ENCODE results near the gene ATG4B.
A peak's percentile ranks its signal among the peaks of the same experiment; 100 is the strongest.

ATG4B gene

GRCh38 chr2:241666627-241667400, 29.3 kb downstream of the ATG4B start:
- no peak for DNase-seq (ENCODE audit: low read depth, low spot score)

GRCh38 chr2:241668354-241668753, 30.9 kb downstream of the ATG4B start:
- no peak for DNase-seq (ENCODE audit: low read depth, low spot score)

GRCh38 chr2:241668839-241669238, 31.3 kb downstream of the ATG4B start:
- no peak for DNase-seq (ENCODE audit: low read depth, low spot score)

GRCh38 chr2:241670333-241671110, 33.0 kb downstream of the ATG4B start:
- no peak for DNase-seq (ENCODE audit: low read depth, low spot score)

- DNase-seq (ENCODE audit: low read depth, low spot score), result no peak
Measured at GRCh38 chr2:241671457-241672240, 34.2 kb downstream of the ATG4B start.

GRCh38 chr2:241672243-241673188, 35.0 kb downstream of the ATG4B start:
- no peak for DNase-seq (ENCODE audit: low read depth, low spot score)

- DNase-seq (ENCODE audit: low read depth, low spot score), result no peak
Measured at GRCh38 chr2:241673189-241673663, 35.7 kb downstream of the ATG4B start.

GRCh38 chr2:241673797-241674725, 36.6 kb downstream of the ATG4B start:
- no peak for DNase-seq (ENCODE audit: low read depth, low spot score)

GRCh38 chr2:241675885-241676284, 38.4 kb downstream of the ATG4B start:
- no peak for DNase-seq (ENCODE audit: low read depth, low spot score)

- DNase-seq (ENCODE audit: low read depth, low spot score), result no peak
Measured at GRCh38 chr2:241676665-241677064, 39.2 kb downstream of the ATG4B start.

- DNase-seq (ENCODE audit: low read depth, low spot score), result no peak
Measured at GRCh38 chr2:241677392-241677791, 39.9 kb downstream of the ATG4B start.

GRCh38 chr2:241678307-241678706, 40.8 kb downstream of the ATG4B start:
- no peak for DNase-seq (ENCODE audit: low read depth, low spot score)

- DNase-seq (ENCODE audit: low read depth, low spot score), result no peak
Measured at GRCh38 chr2:241678784-241679540, 41.5 kb downstream of the ATG4B start.

GRCh38 chr2:241680044-241680443, 42.6 kb downstream of the ATG4B start:
- no peak for DNase-seq (ENCODE audit: low read depth, low spot score)

- DNase-seq (ENCODE audit: low read depth, low spot score), result no peak
Measured at GRCh38 chr2:241680827-241681599, 43.5 kb downstream of the ATG4B start.

- no peak for DNase-seq (ENCODE audit: low read depth, low spot score)
Measured at GRCh38 chr2:241686324-241686649, 48.8 kb downstream of the ATG4B start.

GRCh38 chr2:241686650-241687425, 49.3 kb downstream of the ATG4B start, which contains the start of gene DTYMK:
Gene DTYMK (minus strand): TSS chr2:241686815. CDS start chr2:241686783, 32 bp downstream.
- DNase-seq (ENCODE audit: low read depth, low spot score), result peak; percentile 63

Measured in iPS DF 19.7 (cell line).